ENCODE data around the gene CCDC158. TPM values are rescaled to one million over a fixed set of nuclear protein-coding genes. Genes with fewer than 3 reads are reported as not detected.

Gene CCDC158

GRCh38 chr4:76266627-76267026 lies 154.3 kb downstream of the CCDC158 start:
- H4K91ac ChIP-seq (ENCODE audit: low read depth, low read length, poor library complexity): no peak overlapping the region
- no peak overlapping the region for H3K23ac ChIP-seq (ENCODE audit: low read depth, low read length, poor library complexity)
- H2BK12ac ChIP-seq (ENCODE audit: low read length): no peak overlapping the region
- H3K79me1 ChIP-seq (ENCODE audit: low read depth, low read length): no peaks in the 10 kb centered on the region
- WGBS, 2 donors (ENCODE audit: extremely low coverage in 2 of 2, insufficient read length in 2 of 2, insufficient replicate concordance in 1 of 2): no CpG with 5 or more reads among the region's 3 CpGs
- no peak overlapping the region for H2AFZ ChIP-seq (ENCODE audit: low read length)
- H3K18ac ChIP-seq (ENCODE audit: low read length): no peak overlapping the region
- H3K27ac ChIP-seq (replicated peaks; ENCODE audit: low read length): no peak overlapping the region
- H3K27me3 ChIP-seq (ENCODE audit: control insufficient read depth in 3 of 3, insufficient read depth in 3 of 3, low read depth in 1 of 3, low read length in 3 of 3): no peaks in the 10 kb centered on the region
- H2BK120ac ChIP-seq (ENCODE audit: low read depth, low read length): no peak overlapping the region
- H3K4me3 ChIP-seq (ENCODE audit: low read length in 2 of 2): no peak overlapping the region
- no peak overlapping the region for H4K8ac ChIP-seq (ENCODE audit: low read depth, low read length)
- H3K14ac ChIP-seq (ENCODE audit: low read length): no peak overlapping the region
- no peak overlapping the region for H3K4ac ChIP-seq (ENCODE audit: low read length)
- no peak overlapping the region for H3K9ac ChIP-seq (ENCODE audit: low read depth, low read length, poor library complexity)
- H3K4me2 ChIP-seq (ENCODE audit: insufficient read depth, low read length, poor library complexity, severe bottlenecking): no peak overlapping the region
- no peak overlapping the region for H2AK5ac ChIP-seq (ENCODE audit: low read depth, low read length)
- no peaks in the 10 kb centered on the region for H3K36me3 ChIP-seq (replicated peaks in 1 of 2; ENCODE audit: control insufficient read depth in 2 of 2, insufficient read depth in 2 of 2, low read length in 2 of 2)
- H2BK15ac ChIP-seq (ENCODE audit: low read length): no peak overlapping the region
- H3K9me3 ChIP-seq (replicated peaks in 1 of 2; ENCODE audit: control insufficient read depth in 2 of 2, insufficient read depth in 1 of 2, low read depth in 1 of 2, low read length in 2 of 2): no peaks in the 10 kb centered on the region
- H3K4me1 ChIP-seq (ENCODE audit: control insufficient read depth in 2 of 2, insufficient read depth in 1 of 2, low read depth in 1 of 2, low read length in 2 of 2): no peaks in the 10 kb centered on the region
- no peak for DNase-seq (ENCODE audit: low spot score)
- H2BK5ac ChIP-seq (ENCODE audit: low read length): no peak overlapping the region

DNA sequence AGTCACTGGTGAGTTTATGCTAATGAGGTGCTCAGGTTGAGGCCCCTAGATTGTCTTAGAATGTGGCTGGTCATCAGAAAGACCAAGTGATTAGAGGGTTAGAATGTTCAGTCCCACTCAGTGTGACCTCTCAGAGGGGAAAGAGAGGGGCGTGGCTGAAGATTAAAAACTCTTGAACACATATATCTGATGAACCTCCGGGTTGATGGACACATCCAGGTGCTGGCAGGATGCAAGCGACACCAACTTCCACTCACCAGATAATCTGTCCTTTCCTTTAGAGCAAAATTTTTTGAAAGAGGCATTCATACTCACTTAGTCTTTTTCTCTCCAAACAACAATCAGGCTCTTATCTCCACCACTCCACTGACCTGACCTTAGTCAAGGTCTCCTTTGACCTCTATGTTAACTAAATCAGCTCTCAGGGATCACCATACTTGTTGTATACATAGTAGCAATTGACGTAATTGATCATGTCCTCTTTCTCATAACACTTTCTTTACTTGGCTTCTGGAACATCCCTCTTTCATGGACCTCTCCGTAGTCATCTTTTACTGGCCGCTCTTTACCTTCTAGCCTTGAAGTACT lies 155.2 kb downstream of the CCDC158 start:
- Histone ChIP-seq H3K79me1 (ENCODE audit: low read depth, low read length) (no peaks in the 10 kb centered on the region), H2BK12ac (ENCODE audit: low read length) (no peak overlapping the region), H3K14ac (ENCODE audit: low read length) (no peak overlapping the region), H3K4me1 (ENCODE audit: control insufficient read depth in 2 of 2, insufficient read depth in 1 of 2, low read depth in 1 of 2, low read length in 2 of 2) (no peaks in the 10 kb centered on the region), H2BK15ac (ENCODE audit: low read length) (no peak overlapping the region), H3K23ac (ENCODE audit: low read depth, low read length, poor library complexity) (no peak overlapping the region), H4K8ac (ENCODE audit: low read depth, low read length) (no peak overlapping the region), H2BK120ac (ENCODE audit: low read depth, low read length) (no peak overlapping the region), H3K4me2 (ENCODE audit: insufficient read depth, low read length, poor library complexity, severe bottlenecking) (no peak overlapping the region), H3K18ac (ENCODE audit: low read length) (no peak overlapping the region), H4K91ac (ENCODE audit: low read depth, low read length, poor library complexity) (no peak overlapping the region), H3K27ac (replicated peaks; ENCODE audit: low read length) (no peak overlapping the region), H2AK5ac (ENCODE audit: low read depth, low read length) (no peak overlapping the region), H3K4ac (ENCODE audit: low read length) (no peak overlapping the region), H3K36me3 (replicated peaks in 1 of 2; ENCODE audit: control insufficient read depth in 2 of 2, insufficient read depth in 2 of 2, low read length in 2 of 2) (no peaks in the 10 kb centered on the region), H3K9me3 (replicated peaks in 1 of 2; ENCODE audit: control insufficient read depth in 2 of 2, insufficient read depth in 1 of 2, low read depth in 1 of 2, low read length in 2 of 2) (no peaks in the 10 kb centered on the region), H2BK5ac (ENCODE audit: low read length) (no peak overlapping the region), H3K4me3 (ENCODE audit: low read length in 2 of 2) (no peak overlapping the region), H3K27me3 (ENCODE audit: control insufficient read depth in 3 of 3, insufficient read depth in 3 of 3, low read depth in 1 of 3, low read length in 3 of 3) (no peaks in the 10 kb centered on the region), H3K9ac (ENCODE audit: low read depth, low read length, poor library complexity) (no peak overlapping the region), H2AFZ (ENCODE audit: low read length) (no peak overlapping the region)
- DNase-seq (ENCODE audit: low spot score): no peak
- WGBS, 2 donors (ENCODE audit: extremely low coverage in 2 of 2, insufficient read length in 2 of 2, insufficient replicate concordance in 1 of 2): no CpG with 5 or more reads among the region's 6 CpGs

Small RNA genes lying within 50 kb of the gene (small RNA-seq; reads per million reads assigned to genes)
- gene RF00278 (ENCODE audit: insufficient read depth) (not detected), gene RNU6-1000P (ENCODE audit: insufficient read depth) (not detected)
